ENCODE measurements around the gene C9orf78. TPM values are rescaled to one million over a fixed set of nuclear protein-coding genes. Genes with fewer than 3 reads are reported as not detected.

Gene C9orf78
- total RNA-seq, 1 donor from 2014 or later: 38.0 TPM

DNA sequence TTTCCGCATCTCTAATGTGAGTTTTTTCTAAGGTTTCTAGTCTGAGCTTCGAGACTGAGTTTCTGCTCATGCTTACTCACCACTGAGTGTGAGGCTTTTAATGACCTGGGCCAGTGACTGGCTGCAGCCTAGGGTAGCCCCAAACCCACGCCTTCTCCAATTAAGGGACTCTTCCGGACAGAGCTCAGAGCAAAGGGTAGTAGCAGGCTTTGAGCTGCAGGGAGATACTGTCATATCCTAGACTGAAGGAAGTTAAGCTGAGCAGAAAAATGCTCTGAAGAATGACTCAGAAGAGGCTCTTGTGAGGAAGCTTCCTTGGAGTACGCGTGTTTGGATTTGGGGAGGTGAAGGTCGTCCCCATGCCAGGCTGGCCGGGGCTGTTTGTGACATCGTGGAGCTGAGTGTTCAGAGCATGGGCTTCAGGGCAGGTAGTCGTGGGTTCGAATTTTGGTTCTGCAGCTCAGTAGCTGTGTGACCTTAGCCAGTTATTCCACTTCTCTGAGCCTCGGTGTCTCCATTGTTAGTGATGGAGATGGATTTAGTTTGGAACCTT is 3.7 kb upstream of the C9orf78 start:
- Histone ChIP-seq H3K9ac (ENCODE audit: low read length) (no peak overlapping the region), H3K4me1 (ENCODE audit: insufficient read depth, low read length) (peaks cover 20% of the 10 kb centered on the region), H3K27me3 (ENCODE audit: insufficient read depth, low read length) (no peaks in the 10 kb centered on the region), H3K4me3 (ENCODE audit: insufficient read depth, low read depth, low read length) (no peak overlapping the region), H4K20me1 (ENCODE audit: insufficient read depth, low read length) (peaks cover 26% of the 10 kb centered on the region), H2AFZ (ENCODE audit: low read depth, low read length) (no peak overlapping the region), H3K27ac (ENCODE audit: low read depth, low read length) (peak overlapping the region; percentile 19), H3K36me3 (ENCODE audit: insufficient read depth, low read length) (no peaks in the 10 kb centered on the region), H3K9me3 (ENCODE audit: insufficient read depth, low read depth, low read length) (no peaks in the 10 kb centered on the region), H3K79me2 (ENCODE audit: insufficient read depth, low read length) (peaks cover 54% of the 10 kb centered on the region), H3K4me2 (ENCODE audit: low read length) (peak overlapping the region; percentile 55)
- H3K36me3 Mint-ChIP-seq (ENCODE audit: low read depth, unreplicated experiment): peaks cover 2% of the 10 kb centered on the region
- no peaks in the 10 kb centered on the region for H3K27me3 Mint-ChIP-seq (ENCODE audit: low read depth, unreplicated experiment)
- H3K27ac Mint-ChIP-seq (ENCODE audit: unreplicated experiment): peak overlapping the region; percentile 96
- H3K4me3 Mint-ChIP-seq (ENCODE audit: unreplicated experiment): peak overlapping the region; percentile 71
- DNase-seq (ENCODE audit: low read depth) (peak; percentile 89), FAIRE-seq (peak; percentile 39)
- no peaks in the 10 kb centered on the region for H3K9me3 Mint-ChIP-seq (ENCODE audit: unreplicated experiment)
- H3K4me1 Mint-ChIP-seq (ENCODE audit: low read depth, unreplicated experiment): peaks cover 26% of the 10 kb centered on the region
- TF ChIP-seq EZH2 (IDR thresholded peaks at IDR 0.05; ENCODE audit: insufficient read depth, low read length): no peak
- TF ChIP-seq, protein P1, sequence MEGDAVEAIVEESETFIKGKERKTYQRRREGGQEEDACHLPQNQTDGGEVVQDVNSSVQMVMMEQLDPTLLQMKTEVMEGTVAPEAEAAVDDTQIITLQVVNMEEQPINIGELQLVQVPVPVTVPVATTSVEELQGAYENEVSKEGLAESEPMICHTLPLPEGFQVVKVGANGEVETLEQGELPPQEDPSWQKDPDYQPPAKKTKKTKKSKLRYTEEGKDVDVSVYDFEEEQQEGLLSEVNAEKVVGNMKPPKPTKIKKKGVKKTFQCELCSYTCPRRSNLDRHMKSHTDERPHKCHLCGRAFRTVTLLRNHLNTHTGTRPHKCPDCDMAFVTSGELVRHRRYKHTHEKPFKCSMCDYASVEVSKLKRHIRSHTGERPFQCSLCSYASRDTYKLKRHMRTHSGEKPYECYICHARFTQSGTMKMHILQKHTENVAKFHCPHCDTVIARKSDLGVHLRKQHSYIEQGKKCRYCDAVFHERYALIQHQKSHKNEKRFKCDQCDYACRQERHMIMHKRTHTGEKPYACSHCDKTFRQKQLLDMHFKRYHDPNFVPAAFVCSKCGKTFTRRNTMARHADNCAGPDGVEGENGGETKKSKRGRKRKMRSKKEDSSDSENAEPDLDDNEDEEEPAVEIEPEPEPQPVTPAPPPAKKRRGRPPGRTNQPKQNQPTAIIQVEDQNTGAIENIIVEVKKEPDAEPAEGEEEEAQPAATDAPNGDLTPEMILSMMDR (IDR thresholded peaks at IDR 0.05; ENCODE audit: insufficient read depth, low read depth, low read length): no peak

DNA sequence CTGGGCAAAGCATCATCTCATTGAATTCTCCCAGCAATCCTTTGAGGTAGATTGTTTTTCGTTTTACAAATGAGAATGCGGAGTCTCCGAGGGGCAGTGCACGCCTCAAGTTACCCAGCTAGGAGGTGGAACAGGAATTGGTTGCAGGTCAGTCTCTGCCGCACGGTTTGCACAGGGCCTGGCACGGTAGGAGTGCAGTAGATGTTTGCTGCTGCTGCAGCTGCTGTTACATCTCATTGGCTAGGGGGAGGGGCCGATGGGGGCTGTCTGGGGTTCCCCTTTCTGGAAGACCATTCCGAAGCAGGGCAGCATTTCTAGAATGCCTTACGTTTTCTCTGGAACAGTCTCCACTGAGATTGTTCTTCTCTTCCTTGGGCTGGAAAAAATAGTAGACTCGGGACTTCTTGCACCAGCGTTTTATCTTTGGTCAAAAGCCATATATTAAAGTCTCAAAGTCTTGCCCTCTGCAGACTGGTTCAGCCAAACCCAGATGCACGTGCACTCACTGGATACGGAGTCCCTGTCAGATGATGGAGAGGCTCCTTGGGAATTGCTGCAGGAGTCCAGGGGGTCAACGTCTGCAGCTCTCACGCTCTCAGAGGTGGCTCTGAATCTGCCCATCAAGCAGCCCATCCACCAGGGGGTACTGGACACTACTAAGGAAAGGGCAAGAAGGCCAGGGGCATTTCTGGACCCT is 1.4 kb upstream of the C9orf78 start:
- Histone ChIP-seq H3K36me3 (ENCODE audit: insufficient read depth, low read length) (peaks cover 5% of the 10 kb centered on the region), H3K27me3 (ENCODE audit: insufficient read depth, low read length) (no peaks in the 10 kb centered on the region), H4K20me1 (ENCODE audit: insufficient read depth, low read length) (peaks cover 23% of the 10 kb centered on the region), H3K4me2 (ENCODE audit: low read length) (peak overlapping the region; percentile 89), H3K9ac (ENCODE audit: low read length) (peak overlapping the region; percentile 87), H3K4me1 (ENCODE audit: insufficient read depth, low read length) (peaks cover 20% of the 10 kb centered on the region), H3K79me2 (ENCODE audit: insufficient read depth, low read length) (peaks cover 53% of the 10 kb centered on the region), H3K9me3 (ENCODE audit: insufficient read depth, low read depth, low read length) (no peaks in the 10 kb centered on the region), H3K4me3 (ENCODE audit: insufficient read depth, low read depth, low read length) (peak overlapping the region; percentile 91), H3K27ac (ENCODE audit: low read depth, low read length) (no peak overlapping the region), H2AFZ (ENCODE audit: low read depth, low read length) (no peak overlapping the region)
- peaks cover 2% of the 10 kb centered on the region for H3K36me3 Mint-ChIP-seq (ENCODE audit: low read depth, unreplicated experiment)
- H3K27ac Mint-ChIP-seq (ENCODE audit: unreplicated experiment): peak overlapping the region; percentile 86
- no peak for TF ChIP-seq EZH2 (IDR thresholded peaks at IDR 0.05; ENCODE audit: insufficient read depth, low read length)
- TF ChIP-seq, protein P1 (IDR thresholded peaks at IDR 0.05; ENCODE audit: insufficient read depth, low read depth, low read length): no peak
- no peak for DNase-seq (ENCODE audit: low read depth)
- H3K27me3 Mint-ChIP-seq (ENCODE audit: low read depth, unreplicated experiment): no peaks in the 10 kb centered on the region
- H3K4me1 Mint-ChIP-seq (ENCODE audit: low read depth, unreplicated experiment): peaks cover 26% of the 10 kb centered on the region
- H3K9me3 Mint-ChIP-seq (ENCODE audit: unreplicated experiment): no peaks in the 10 kb centered on the region
- FAIRE-seq: no peak
- H3K4me3 Mint-ChIP-seq (ENCODE audit: unreplicated experiment): peak overlapping the region; percentile 89

DNA sequence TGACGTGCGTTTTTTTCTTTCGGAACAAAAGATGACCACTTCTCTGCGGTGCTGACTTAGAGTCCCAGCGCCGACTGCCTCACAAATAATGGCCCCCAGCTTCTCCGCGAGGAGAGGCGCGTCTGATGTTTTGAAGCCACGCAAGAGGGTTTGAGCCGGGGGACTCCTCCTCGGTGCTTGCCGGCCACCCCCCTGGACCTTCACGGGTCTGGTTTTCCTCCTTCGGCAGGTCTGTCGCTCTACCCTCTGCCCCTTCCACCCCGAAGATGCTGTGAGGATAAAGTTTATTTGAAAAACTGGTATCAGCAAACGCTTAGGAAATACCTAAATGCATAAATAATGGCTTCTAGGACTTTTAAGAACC is 767 bp upstream of the C9orf78 start:
- H4K20me1 ChIP-seq (ENCODE audit: insufficient read depth, low read length): peaks cover 22% of the 10 kb centered on the region
- peak overlapping the region; percentile 59 for H2AFZ ChIP-seq (ENCODE audit: low read depth, low read length)
- peaks cover 9% of the 10 kb centered on the region for H3K36me3 ChIP-seq (ENCODE audit: insufficient read depth, low read length)
- FAIRE-seq: no peak
- peaks cover 20% of the 10 kb centered on the region for H3K4me1 ChIP-seq (ENCODE audit: insufficient read depth, low read length)
- H3K9ac ChIP-seq (ENCODE audit: low read length): peak overlapping the region; percentile 87
- Mint-ChIP-seq H3K4me3 (ENCODE audit: unreplicated experiment) (peak overlapping the region; percentile 89), H3K27me3 (ENCODE audit: low read depth, unreplicated experiment) (no peaks in the 10 kb centered on the region), H3K9me3 (ENCODE audit: unreplicated experiment) (no peaks in the 10 kb centered on the region), H3K36me3 (ENCODE audit: low read depth, unreplicated experiment) (peaks cover 4% of the 10 kb centered on the region), H3K27ac (ENCODE audit: unreplicated experiment) (peak overlapping the region; percentile 86), H3K4me1 (ENCODE audit: low read depth, unreplicated experiment) (peaks cover 26% of the 10 kb centered on the region)
- H3K27ac ChIP-seq (ENCODE audit: low read depth, low read length): peak overlapping the region; percentile 34
- no peak for TF ChIP-seq EZH2 (IDR thresholded peaks at IDR 0.05; ENCODE audit: insufficient read depth, low read length)
- TF ChIP-seq, protein P1 (IDR thresholded peaks at IDR 0.05; ENCODE audit: insufficient read depth, low read depth, low read length): no peak
- H3K79me2 ChIP-seq (ENCODE audit: insufficient read depth, low read length): peaks cover 48% of the 10 kb centered on the region
- H3K27me3 ChIP-seq (ENCODE audit: insufficient read depth, low read length): no peaks in the 10 kb centered on the region
- H3K4me2 ChIP-seq (ENCODE audit: low read length): peak overlapping the region; percentile 89
- peak; percentile 25 for DNase-seq (ENCODE audit: low read depth)
- H3K4me3 ChIP-seq (ENCODE audit: insufficient read depth, low read depth, low read length): peak overlapping the region; percentile 91
- no peaks in the 10 kb centered on the region for H3K9me3 ChIP-seq (ENCODE audit: insufficient read depth, low read depth, low read length)
